NCI-H128 (cell line): Measurements from ENCODE around the gene SLC25A33.
"Not testable (repeated sequence)": the region's sequence is repeated elsewhere in the genome, so short reads cannot be mapped to it uniquely, and the experiment has no call there.

ENCODE experiments used
- DNase-seq: peaks from one replicate; lab custom pipeline; 2025; ENCODE audit not compliant: unreplicated experiment; lab: John Stamatoyannopoulos, UW

Gene SLC25A33

DNA sequence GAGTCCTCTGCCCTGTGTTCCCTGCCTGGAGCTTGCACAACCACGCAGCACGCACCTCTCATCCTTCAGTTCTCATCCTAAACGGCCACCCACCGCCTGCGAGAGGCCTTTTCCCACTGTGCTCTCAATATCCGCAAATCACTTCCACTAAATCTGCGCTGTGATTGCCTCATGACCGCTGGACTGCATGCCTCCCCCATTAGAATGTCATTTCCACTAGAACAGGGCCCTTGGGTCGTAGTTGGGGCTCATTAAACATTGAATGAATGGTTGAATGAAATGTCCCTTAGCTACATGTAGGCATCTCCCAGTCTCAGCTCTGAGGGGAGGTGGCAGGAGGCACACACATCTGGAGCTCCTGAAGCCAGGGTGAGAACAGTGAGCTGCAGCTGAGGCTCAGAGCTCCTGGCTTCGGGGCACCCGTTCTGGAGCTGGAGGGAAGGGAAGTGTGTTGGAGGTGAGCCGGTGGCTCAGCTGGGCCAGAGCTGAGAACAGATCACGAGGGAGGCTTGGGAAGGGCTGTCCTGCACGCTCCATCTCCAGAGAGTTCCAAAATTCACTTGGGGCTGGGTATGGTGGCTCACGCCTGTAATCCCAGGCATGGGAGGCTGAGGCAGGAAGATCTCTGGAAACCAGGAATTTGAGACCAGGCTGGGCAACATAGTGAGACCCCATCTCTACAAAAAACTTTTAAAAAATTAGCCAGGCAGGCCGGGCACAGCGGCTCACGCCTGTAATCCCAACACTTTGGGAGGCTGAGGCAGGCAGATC, 79.8 kb downstream of the SLC25A33 start:
- no peak for DNase-seq

DNA sequence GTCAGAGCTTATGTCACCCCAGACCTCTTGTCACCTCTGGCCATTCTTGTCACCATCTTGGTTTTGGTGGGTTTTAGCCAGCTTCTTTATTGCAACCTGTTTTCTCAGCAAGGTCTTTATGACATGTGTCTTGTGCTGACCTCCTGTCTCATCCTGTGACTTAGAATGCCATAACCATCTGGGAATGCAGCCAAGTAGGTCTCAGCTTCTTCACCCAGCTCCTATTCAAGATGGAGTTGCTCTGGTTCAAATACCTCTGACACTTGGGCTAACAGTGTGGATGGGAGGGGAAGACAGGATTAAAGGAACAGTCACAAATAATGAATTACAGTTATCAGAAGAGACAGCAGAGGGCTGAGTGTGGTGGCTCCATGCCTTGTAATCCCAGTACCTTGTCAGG, 81.8 kb downstream of the SLC25A33 start:
- DNase-seq = no peak

- no peak for DNase-seq
These were observed 84.8 kb downstream of the SLC25A33 start for GRCh38 chr1:9624081-9624480.

- not testable (repeated sequence) for DNase-seq
These were observed 85.8 kb downstream of the SLC25A33 start for GRCh38 chr1:9625030-9625429.

GRCh38 chr1:9626201-9626608, 86.9 kb downstream of the SLC25A33 start:
- no peak for DNase-seq

DNA sequence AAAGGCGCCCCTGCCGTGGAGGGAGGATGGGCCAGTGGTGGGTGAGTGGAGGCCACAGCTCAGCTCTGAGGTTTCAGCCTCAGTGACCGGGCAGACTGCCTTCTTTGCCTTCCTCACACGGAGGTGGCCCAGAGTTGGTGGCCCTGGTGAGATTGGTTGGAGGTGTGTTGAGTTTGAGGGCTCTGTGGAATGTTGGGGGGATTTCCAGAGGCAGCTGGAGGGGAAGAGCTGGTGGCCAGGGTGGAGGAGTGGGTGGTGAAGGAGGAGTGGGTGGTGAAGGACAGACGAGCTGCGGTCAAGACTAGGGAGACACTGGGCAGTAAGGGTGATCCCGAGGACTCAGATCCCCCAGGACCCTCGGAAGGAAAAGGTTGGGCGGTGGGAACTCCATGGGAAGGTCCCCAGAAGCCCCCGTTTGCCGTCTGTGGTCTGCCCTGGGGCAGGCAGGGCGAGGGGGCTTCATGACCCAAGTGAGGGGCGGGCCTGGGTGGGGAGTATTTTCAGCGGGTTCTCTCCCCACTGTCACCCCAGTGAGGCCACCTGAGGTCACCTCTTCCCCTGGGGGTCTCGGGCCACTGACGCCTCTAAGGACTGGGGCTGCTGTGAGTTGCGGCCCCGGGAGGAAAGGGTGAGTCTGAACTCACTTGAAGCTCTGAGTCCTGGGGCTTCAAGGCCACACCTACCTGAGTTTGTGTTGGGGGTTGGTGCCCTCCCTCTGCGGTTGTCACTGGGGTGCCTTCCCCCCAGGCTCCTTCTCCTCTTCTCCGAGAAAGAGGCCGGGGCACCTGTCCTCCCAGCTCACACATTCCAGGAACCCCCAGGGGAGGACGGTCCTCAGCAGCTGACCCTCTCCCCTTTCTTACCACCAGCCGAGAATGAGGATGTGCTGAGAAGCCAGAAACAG, 89.5 kb downstream of the SLC25A33 start:
- no peak for DNase-seq

- DNase-seq = no peak
These were observed 90.4 kb downstream of the SLC25A33 start for GRCh38 chr1:9629445-9630201.

GRCh38 chr1:9630331-9631111, 91.3 kb downstream of the SLC25A33 start:
- DNase-seq = no peak

DNA sequence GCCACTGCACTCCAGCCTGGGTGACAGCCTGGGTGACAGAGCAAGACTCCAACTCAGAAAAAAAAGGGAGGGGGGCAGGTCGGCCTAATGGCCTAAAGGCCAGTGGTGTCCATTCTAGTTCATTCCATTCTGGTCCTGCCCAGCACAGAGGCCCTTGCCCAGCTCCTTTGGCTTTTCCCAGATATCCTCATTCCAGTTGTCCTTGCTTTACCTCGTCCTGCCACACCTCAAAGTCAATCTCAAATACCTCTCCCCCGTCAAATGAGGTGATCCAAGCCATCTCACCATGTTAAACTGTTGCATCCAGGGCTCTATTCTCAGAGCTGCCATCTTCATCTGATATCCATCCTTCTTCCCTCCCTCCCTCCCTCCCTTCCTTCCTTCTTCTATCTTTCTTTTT, 92.3 kb downstream of the SLC25A33 start:
- DNase-seq = no peak

GRCh38 chr1:9633493-9633892, 94.2 kb downstream of the SLC25A33 start:
- DNase-seq = no peak

- no peak for DNase-seq
These were observed 95.3 kb downstream of the SLC25A33 start for GRCh38 chr1:9634582-9634981.
